ENCODE measurements around the gene CCDC74B.
"Not testable (repeated sequence)": the region's sequence is repeated elsewhere in the genome, so short reads cannot be mapped to it uniquely, and the experiment has no call there.

CCDC74B gene

GRCh38 chr2:130181325-130181879 is 36.5 kb upstream of the CCDC74B start, which contains the start of gene SMPD4:
Gene SMPD4 (minus strand): TSS chr2:130181602. CDS start chr2:130176592, 5,010 bp downstream.
- H3K27ac Mint-ChIP-seq = peak within 1 kb of the TSS; percentile 95
- peak within 1 kb of the TSS; percentile 90 for H3K4me3 Mint-ChIP-seq
- peaks cover 2% of the 10 kb centered on the region for H3K36me3 Mint-ChIP-seq (ENCODE audit: low read depth)
- no peaks in the 10 kb centered on the region for H3K9me3 Mint-ChIP-seq
- H3K4me1 Mint-ChIP-seq (ENCODE audit: low read depth) = peaks cover 14% of the 10 kb centered on the region
- no peaks in the 10 kb centered on the region for H3K27me3 Mint-ChIP-seq (ENCODE audit: low read depth)

- peaks cover 14% of the 10 kb centered on the region for H3K4me1 Mint-ChIP-seq (ENCODE audit: low read depth)
- not testable (repeated sequence) for H3K9me3 Mint-ChIP-seq; H3K36me3 Mint-ChIP-seq (ENCODE audit: low read depth); H3K27me3 Mint-ChIP-seq (ENCODE audit: low read depth)
- peak overlapping the region; percentile 95 for H3K27ac Mint-ChIP-seq
- peak overlapping the region; percentile 90 for H3K4me3 Mint-ChIP-seq
Measured at GRCh38 chr2:130180404-130181324, 35.8 kb upstream of the CCDC74B start.

GRCh38 chr2:130174866-130175265 is 30.0 kb upstream of the CCDC74B start:
- H3K27ac Mint-ChIP-seq; H3K9me3 Mint-ChIP-seq; H3K4me3 Mint-ChIP-seq; H3K27me3 Mint-ChIP-seq (ENCODE audit: low read depth): not testable (repeated sequence)
- H3K4me1 Mint-ChIP-seq (ENCODE audit: low read depth) = peaks cover 10% of the 10 kb centered on the region
- H3K36me3 Mint-ChIP-seq (ENCODE audit: low read depth) = peaks cover 16% of the 10 kb centered on the region

- Mint-ChIP-seq H3K27me3 (ENCODE audit: low read depth) (no peaks in the 10 kb centered on the region), H3K27ac (no peak overlapping the region), H3K9me3 (no peaks in the 10 kb centered on the region), H3K4me3 (no peak overlapping the region), H3K4me1 (ENCODE audit: low read depth) (peaks cover 12% of the 10 kb centered on the region), H3K36me3 (ENCODE audit: low read depth) (peaks cover 22% of the 10 kb centered on the region)
Measured at GRCh38 chr2:130169896-130170295, 25.0 kb upstream of the CCDC74B start.

GRCh38 chr2:130169163-130169562 is 24.3 kb upstream of the CCDC74B start:
- Mint-ChIP-seq H3K4me3 (peak overlapping the region; percentile 35), H3K4me1 (ENCODE audit: low read depth) (peaks cover 12% of the 10 kb centered on the region), H3K36me3 (ENCODE audit: low read depth) (peaks cover 29% of the 10 kb centered on the region), H3K27ac (peak overlapping the region; percentile 73)
- not testable (repeated sequence) for H3K27me3 Mint-ChIP-seq (ENCODE audit: low read depth); H3K9me3 Mint-ChIP-seq

- Mint-ChIP-seq H3K36me3 (ENCODE audit: low read depth) (peaks cover 26% of the 10 kb centered on the region), H3K4me1 (ENCODE audit: low read depth) (peaks cover 12% of the 10 kb centered on the region)
- not testable (repeated sequence) for H3K4me3 Mint-ChIP-seq; H3K9me3 Mint-ChIP-seq; H3K27ac Mint-ChIP-seq; H3K27me3 Mint-ChIP-seq (ENCODE audit: low read depth)
Measured at GRCh38 chr2:130166611-130167010, 21.7 kb upstream of the CCDC74B start.

- Mint-ChIP-seq H3K27me3 (ENCODE audit: low read depth) (no peaks in the 10 kb centered on the region), H3K4me3 (no peak overlapping the region)
Measured at GRCh38 chr2:130165293-130166016, 20.5 kb upstream of the CCDC74B start.

GRCh38 chr2:130162968-130163367 is 18.1 kb upstream of the CCDC74B start:
- Mint-ChIP-seq H3K27ac (no peak overlapping the region), H3K27me3 (ENCODE audit: low read depth) (no peaks in the 10 kb centered on the region), H3K36me3 (ENCODE audit: low read depth) (peaks cover 28% of the 10 kb centered on the region), H3K4me3 (no peak overlapping the region), H3K4me1 (ENCODE audit: low read depth) (peaks cover 13% of the 10 kb centered on the region), H3K9me3 (no peaks in the 10 kb centered on the region)

More at GRCh38 chr2:130165293-130166016, 20.5 kb upstream of the CCDC74B start:
- H3K4me1 Mint-ChIP-seq (ENCODE audit: low read depth) = peaks cover 12% of the 10 kb centered on the region
- H3K27ac Mint-ChIP-seq = no peak overlapping the region
- H3K9me3 Mint-ChIP-seq = no peaks in the 10 kb centered on the region
- H3K36me3 Mint-ChIP-seq (ENCODE audit: low read depth) = peaks cover 28% of the 10 kb centered on the region

- not testable (repeated sequence) for H3K27me3 Mint-ChIP-seq (ENCODE audit: low read depth); H3K27ac Mint-ChIP-seq; H3K9me3 Mint-ChIP-seq; H3K4me3 Mint-ChIP-seq
- Mint-ChIP-seq H3K4me1 (ENCODE audit: low read depth) (peaks cover 10% of the 10 kb centered on the region), H3K36me3 (ENCODE audit: low read depth) (peaks cover 23% of the 10 kb centered on the region)
Measured at GRCh38 chr2:130162486-130162885, 17.6 kb upstream of the CCDC74B start.

GRCh38 chr2:130160838-130161705 is 16.2 kb upstream of the CCDC74B start:
- not testable (repeated sequence) for H3K27ac Mint-ChIP-seq; H3K9me3 Mint-ChIP-seq; H3K4me1 Mint-ChIP-seq (ENCODE audit: low read depth); H3K4me3 Mint-ChIP-seq; H3K27me3 Mint-ChIP-seq (ENCODE audit: low read depth)
- H3K36me3 Mint-ChIP-seq (ENCODE audit: low read depth) = peaks cover 16% of the 10 kb centered on the region

- no peaks in the 10 kb centered on the region for H3K27me3 Mint-ChIP-seq (ENCODE audit: low read depth)
- peak overlapping the region; percentile 57 for H3K27ac Mint-ChIP-seq
- peaks cover 7% of the 10 kb centered on the region for H3K4me1 Mint-ChIP-seq (ENCODE audit: low read depth)
- H3K9me3 Mint-ChIP-seq = no peaks in the 10 kb centered on the region
- no peak overlapping the region for H3K4me3 Mint-ChIP-seq
- peaks cover 16% of the 10 kb centered on the region for H3K36me3 Mint-ChIP-seq (ENCODE audit: low read depth)
Measured at GRCh38 chr2:130160131-130160530, 15.2 kb upstream of the CCDC74B start.

- not testable (repeated sequence) for H3K27ac Mint-ChIP-seq; H3K4me3 Mint-ChIP-seq; H3K9me3 Mint-ChIP-seq; H3K4me1 Mint-ChIP-seq (ENCODE audit: low read depth); H3K27me3 Mint-ChIP-seq (ENCODE audit: low read depth)
- peaks cover 11% of the 10 kb centered on the region for H3K36me3 Mint-ChIP-seq (ENCODE audit: low read depth)
Measured at GRCh38 chr2:130159376-130159775, 14.5 kb upstream of the CCDC74B start.

- Mint-ChIP-seq H3K4me3 (no peak overlapping the region), H3K9me3 (no peaks in the 10 kb centered on the region), H3K36me3 (ENCODE audit: low read depth) (peaks cover 9% of the 10 kb centered on the region), H3K27me3 (ENCODE audit: low read depth) (no peaks in the 10 kb centered on the region), H3K27ac (peak overlapping the region; percentile 76), H3K4me1 (ENCODE audit: low read depth) (peaks cover 7% of the 10 kb centered on the region)
Measured at GRCh38 chr2:130158631-130159030, 13.7 kb upstream of the CCDC74B start.
